Measurements from ENCODE around the gene PPHLN1. TPM values are rescaled to one million over a fixed set of nuclear protein-coding genes. Genes with fewer than 3 reads are reported as not detected.

Gene PPHLN1
- total and polyA plus RNA-seq, 7 donors: 25.7 to 52.9 (median 28.9) TPM

DNA sequence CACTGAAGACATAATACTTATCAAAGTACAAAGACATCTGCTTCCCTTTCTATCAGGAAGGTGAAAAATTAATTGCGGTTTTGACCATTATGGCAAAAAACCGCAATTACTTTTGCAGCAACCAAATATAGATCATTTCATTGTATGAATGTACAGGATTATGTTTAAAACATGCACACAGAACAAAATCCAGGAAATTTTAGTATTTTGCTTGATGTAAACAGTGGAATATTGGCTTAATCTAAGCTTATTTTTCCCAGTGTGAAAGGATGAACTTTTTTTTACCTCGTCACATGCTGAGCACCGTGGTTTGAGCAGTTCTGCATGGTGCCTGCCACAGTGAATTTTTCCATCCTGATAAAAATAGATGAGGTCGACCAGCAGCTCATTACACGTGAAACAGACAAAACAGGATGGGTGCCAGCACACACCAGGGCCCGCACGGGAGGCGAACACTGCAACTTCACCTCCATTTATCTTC is 142.4 kb downstream of the PPHLN1 start:
- TF ChIP-seq, protein P1, sequence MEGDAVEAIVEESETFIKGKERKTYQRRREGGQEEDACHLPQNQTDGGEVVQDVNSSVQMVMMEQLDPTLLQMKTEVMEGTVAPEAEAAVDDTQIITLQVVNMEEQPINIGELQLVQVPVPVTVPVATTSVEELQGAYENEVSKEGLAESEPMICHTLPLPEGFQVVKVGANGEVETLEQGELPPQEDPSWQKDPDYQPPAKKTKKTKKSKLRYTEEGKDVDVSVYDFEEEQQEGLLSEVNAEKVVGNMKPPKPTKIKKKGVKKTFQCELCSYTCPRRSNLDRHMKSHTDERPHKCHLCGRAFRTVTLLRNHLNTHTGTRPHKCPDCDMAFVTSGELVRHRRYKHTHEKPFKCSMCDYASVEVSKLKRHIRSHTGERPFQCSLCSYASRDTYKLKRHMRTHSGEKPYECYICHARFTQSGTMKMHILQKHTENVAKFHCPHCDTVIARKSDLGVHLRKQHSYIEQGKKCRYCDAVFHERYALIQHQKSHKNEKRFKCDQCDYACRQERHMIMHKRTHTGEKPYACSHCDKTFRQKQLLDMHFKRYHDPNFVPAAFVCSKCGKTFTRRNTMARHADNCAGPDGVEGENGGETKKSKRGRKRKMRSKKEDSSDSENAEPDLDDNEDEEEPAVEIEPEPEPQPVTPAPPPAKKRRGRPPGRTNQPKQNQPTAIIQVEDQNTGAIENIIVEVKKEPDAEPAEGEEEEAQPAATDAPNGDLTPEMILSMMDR (IDR thresholded peaks at IDR 0.05): no peak
- no peak for ATAC-seq
- Histone ChIP-seq H3K27me3 (ENCODE audit: insufficient read depth in 3 of 3, low read length in 2 of 3) (no peaks in the 10 kb centered on the region), H3K9me3 (no peaks in the 10 kb centered on the region), H3K36me3 (ENCODE audit: insufficient read depth in 1 of 2, low read depth in 1 of 2) (peaks cover 4 to 55% of the 10 kb centered on the region in 2 donors), H3K4me3 (no peak overlapping the region), H3K4me1 (peaks cover 4% of the 10 kb centered on the region), H3K27ac (no peak overlapping the region)
- 43 to 57% (median 44%) methylated on average over 9 of the region's 9 CpGs for WGBS, 3 donors
- DNase-seq: no peak
- intact Hi-C loops (cut with DNase I): no loop called here

DNA sequence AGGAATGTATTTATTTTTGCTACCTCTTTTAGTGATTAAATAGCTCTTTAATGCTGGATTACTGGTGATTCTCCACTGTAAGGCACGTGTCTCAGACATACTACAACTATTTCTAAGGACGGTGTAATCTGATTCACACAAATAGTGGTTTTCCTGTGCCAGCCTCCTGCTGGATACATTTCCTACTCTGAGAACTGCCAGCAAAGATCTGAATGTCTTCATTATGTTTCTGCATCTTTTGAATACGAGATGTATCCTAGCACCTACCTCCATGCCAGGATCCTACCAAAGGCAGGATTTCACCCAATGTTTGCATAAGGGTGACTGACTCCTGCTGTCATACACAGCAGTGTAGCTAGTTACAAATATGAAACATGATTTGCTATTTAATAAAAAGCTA is 143.0 kb downstream of the PPHLN1 start:
- ATAC-seq: no peak
- 20 to 53% (median 40%) methylated on average over 3 of the region's 3 CpGs for WGBS, 3 donors
- TF ChIP-seq, protein P1 (IDR thresholded peaks at IDR 0.05): no peak
- DNase-seq: no peak
- intact Hi-C loops (cut with DNase I): no loop called here
- Histone ChIP-seq H3K27ac (no peak overlapping the region), H3K4me1 (peaks cover 4% of the 10 kb centered on the region), H3K4me3 (no peak overlapping the region), H3K36me3 (ENCODE audit: insufficient read depth in 1 of 2, low read depth in 1 of 2) (peaks cover 4 to 50% of the 10 kb centered on the region in 2 donors), H3K27me3 (ENCODE audit: insufficient read depth in 3 of 3, low read length in 2 of 3) (no peaks in the 10 kb centered on the region), H3K9me3 (no peaks in the 10 kb centered on the region)

DNA sequence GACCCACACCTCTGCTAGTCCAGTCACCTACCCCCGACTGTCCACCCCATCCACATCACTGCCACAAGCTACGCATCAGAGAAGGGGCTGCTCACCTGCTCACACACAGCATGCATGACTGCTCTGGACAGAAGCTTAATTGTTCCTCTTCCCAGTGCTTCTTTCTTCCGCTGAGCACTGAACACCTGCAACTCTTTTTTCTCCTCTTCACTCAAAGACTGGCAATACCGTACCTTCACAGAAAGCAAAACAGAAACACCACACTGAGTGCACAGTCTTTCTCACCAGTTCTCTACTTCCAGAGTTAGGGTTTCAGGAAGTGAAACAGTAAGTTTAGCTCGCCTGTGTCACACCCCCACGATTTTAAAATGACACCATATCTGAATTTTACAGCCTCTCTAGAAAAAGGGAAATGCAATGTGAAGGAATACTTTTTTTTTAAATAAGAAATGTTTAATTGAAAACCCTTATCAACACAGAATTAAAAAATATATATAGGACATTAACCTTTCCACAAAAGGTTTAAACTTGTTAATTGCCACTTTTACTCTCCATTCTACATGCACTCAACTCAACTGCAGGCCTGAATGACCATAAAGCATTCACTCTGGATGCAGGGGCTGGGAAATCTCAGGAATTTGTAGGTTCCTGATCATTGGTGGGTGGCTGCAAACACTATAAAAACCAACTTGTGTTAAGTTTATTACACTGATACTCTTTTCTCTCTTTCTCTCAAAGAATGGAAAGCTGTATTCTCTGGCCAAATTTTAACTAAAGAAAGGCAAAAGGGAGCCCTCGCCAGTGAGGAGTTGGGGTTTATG is 143.6 kb downstream of the PPHLN1 start:
- WGBS, 3 donors: 79 to 83% (median 80%) methylated on average over 7 of the region's 7 CpGs
- Histone ChIP-seq H3K27ac (no peak overlapping the region), H3K4me1 (peaks cover 4% of the 10 kb centered on the region), H3K9me3 (no peaks in the 10 kb centered on the region), H3K27me3 (ENCODE audit: insufficient read depth in 3 of 3, low read length in 2 of 3) (no peaks in the 10 kb centered on the region), H3K36me3 (ENCODE audit: insufficient read depth in 1 of 2, low read depth in 1 of 2) (peaks cover 4 to 46% of the 10 kb centered on the region in 2 donors), H3K4me3 (no peak overlapping the region)
- intact Hi-C loops (cut with DNase I): no loop called here
- ATAC-seq (no peak), DNase-seq (no peak)
- TF ChIP-seq, protein P1 (IDR thresholded peaks at IDR 0.05): no peak

DNA sequence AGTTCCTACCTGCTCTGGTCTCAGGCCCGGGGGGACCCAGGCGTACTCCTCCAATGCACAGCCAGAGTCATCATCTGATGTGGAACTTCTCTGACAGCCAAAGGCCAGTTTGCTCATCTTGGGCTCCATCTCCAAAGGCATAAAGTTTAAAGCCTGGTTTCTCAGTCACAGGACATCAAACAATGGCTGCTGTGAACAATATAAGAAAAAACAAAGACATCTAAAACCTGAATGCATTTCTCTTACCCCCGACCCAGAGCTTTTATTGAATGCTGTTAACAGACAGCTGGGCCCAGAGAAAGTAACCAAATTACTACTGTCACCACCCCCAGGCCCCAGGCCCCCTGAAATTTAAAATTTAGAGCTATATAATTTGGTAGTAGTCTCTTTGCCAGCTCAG is 146.4 kb downstream of the PPHLN1 start:
- Histone ChIP-seq H3K36me3 (ENCODE audit: insufficient read depth in 1 of 2, low read depth in 1 of 2) (peaks cover 4 to 25% of the 10 kb centered on the region in 2 donors), H3K9me3 (no peaks in the 10 kb centered on the region), H3K4me3 (no peak overlapping the region), H3K4me1 (peaks cover 4% of the 10 kb centered on the region), H3K27ac (no peak overlapping the region), H3K27me3 (ENCODE audit: insufficient read depth in 3 of 3, low read length in 2 of 3) (no peaks in the 10 kb centered on the region)
- intact Hi-C loops (cut with DNase I): no loop called here
- ATAC-seq (no peak), DNase-seq (no peak)
- WGBS, 3 donors: 80 to 89% (median 88%) methylated on average over 3 of the region's 3 CpGs
- TF ChIP-seq, protein P1 (IDR thresholded peaks at IDR 0.05): no peak
